Peyer's patch (tissue), 4 donors: ENCODE results near the gene DNHD1.

Experiments used
- POLR2A ChIP-seq, 2 donors: fragments of 450-650 bp; IDR thresholded peaks; one replicate each; pipeline ENCODE4 v1.5.1; 2017; ENCODE audit warnings: antibody characterized with exemption in 2 of 2, mild to moderate bottlenecking in 2 of 2, moderate library complexity in 2 of 2
- TF ChIP-seq, protein P1 (sequence below), 6 experiments: fragments of 450-650 bp in 4 of 6; fragments of 200-600 bp in 2 of 6; sonication (generic) in 1 of 6; IDR thresholded peaks; one replicate each; pipeline ENCODE4 v1.5.1; 2017 to 2019; ENCODE audit warnings: antibody characterized with exemption in 6 of 6, mild to moderate bottlenecking in 3 of 6, moderate library complexity in 1 of 6

DNA sequence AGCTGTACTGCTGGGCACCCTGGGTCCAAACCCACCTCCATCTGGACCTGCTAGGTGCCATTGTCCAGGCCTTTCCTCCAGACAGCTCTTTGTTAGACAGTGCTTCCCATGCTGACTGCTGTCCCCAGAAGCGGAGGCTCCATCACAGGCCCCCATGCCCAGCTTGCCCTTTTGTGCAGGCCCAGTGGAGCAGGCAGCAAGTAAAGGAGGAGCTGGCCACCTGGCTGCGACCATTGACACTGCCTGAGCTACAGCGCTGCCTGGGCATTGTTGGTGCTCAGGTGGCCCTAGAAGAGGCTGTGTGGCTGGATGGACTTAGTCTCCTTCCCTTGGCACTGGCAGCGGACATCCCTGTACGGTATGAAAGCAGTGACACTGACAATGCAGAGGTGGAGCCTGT is 1.5 kb downstream of the DNHD1 start:
- TF ChIP-seq, protein P1, sequence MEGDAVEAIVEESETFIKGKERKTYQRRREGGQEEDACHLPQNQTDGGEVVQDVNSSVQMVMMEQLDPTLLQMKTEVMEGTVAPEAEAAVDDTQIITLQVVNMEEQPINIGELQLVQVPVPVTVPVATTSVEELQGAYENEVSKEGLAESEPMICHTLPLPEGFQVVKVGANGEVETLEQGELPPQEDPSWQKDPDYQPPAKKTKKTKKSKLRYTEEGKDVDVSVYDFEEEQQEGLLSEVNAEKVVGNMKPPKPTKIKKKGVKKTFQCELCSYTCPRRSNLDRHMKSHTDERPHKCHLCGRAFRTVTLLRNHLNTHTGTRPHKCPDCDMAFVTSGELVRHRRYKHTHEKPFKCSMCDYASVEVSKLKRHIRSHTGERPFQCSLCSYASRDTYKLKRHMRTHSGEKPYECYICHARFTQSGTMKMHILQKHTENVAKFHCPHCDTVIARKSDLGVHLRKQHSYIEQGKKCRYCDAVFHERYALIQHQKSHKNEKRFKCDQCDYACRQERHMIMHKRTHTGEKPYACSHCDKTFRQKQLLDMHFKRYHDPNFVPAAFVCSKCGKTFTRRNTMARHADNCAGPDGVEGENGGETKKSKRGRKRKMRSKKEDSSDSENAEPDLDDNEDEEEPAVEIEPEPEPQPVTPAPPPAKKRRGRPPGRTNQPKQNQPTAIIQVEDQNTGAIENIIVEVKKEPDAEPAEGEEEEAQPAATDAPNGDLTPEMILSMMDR (IDR thresholded peaks at IDR 0.05), result no peak
- TF ChIP-seq POLR2A (IDR thresholded peaks at IDR 0.05), result no peak
